HG03575 (cell line): ENCODE data around the gene TCERG1L.

Experiments
- ATAC-seq: cut with Tn5 transposase; IDR thresholded peaks from one replicate; pipeline ENCODE4 v1.9.1; 2021; ENCODE audit not compliant: unreplicated experiment, insufficient number of reproducible peaks, low FRiP score; ENCODE audit errors: extremely low read depth

TCERG1L gene

DNA sequence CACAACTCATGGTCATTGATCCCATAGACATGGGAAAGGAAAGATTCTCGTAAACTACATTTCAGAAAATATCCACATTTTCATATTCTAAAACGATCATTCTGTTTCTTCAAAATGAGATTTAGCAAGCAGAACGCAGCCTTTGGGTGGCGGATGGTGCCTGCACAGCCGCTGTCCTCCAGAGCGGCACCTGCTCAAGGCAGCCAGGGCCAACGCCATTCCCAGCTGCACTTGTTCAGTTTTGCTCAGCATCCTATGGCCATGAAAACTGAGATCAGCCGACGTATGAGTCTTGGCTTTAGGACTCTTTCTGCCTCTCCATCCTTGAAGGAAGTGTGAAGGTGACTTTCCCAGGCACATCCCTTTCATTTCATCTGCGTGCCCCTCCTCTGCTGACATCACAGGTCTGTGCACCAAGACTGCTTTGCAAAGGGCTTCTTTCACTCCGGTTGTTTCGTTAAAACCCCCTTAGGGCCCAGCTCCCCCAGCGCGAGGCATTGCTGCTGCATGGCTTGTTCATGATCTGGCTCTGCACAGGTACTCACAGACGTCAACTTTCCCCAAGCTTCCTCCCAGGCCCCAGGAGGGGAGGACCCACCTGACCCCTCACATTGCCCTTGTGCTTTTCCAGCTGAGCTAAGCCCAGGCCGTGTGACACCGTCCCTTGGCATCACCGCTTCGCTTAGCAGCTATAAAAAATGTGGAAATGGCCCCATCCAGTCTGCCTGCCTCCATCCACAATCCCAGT lies 37.2 kb downstream of the TCERG1L start:
- no peak for ATAC-seq

DNA sequence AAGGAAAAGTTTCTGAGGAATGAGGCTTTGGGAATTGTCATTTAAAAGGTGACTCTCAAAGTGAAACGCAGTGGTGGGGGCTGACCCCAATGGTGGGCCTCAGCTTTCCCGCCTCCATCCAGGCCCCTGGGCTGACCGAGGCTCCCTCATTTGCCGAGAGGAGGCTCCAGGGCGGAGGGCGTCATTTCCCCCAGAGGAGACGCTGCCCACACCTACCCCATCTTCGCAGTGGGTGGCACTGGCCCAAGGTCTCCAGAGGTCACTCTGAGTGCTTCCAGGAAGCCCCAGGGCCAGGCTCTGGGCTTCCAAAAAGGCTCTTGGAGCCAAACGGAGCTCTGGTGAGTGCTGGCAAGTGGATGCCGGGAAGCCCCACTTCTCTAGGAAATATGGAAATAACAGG lies 38.0 kb downstream of the TCERG1L start:
- ATAC-seq = no peak

DNA sequence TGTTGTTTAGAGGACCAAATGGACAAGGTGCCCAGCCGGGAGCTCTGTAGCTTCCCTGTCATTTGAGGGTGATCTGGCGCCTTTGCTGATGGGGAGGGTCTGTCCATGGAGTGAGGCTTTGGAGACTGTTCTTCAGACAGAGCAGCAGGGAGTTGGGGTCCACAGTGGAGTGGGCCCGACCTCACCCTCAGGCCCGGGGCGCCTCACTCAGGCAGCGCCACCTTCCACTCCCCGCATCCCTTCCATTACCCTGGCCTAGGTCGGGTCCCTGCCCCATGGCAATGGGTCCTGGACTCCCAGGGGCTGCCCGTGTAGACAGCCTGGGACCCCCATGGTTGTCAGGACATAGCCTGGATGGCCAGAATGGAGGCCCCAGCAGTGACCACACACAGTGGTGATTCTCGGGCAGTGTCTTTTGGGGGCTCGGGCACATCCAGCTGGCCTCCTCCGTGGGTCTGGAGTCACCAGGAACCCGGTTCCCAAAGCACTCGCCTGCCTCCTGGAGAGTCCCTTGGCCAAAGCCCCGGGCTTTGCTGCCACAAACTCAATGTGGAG lies 38.5 kb downstream of the TCERG1L start:
- no peak for ATAC-seq

DNA sequence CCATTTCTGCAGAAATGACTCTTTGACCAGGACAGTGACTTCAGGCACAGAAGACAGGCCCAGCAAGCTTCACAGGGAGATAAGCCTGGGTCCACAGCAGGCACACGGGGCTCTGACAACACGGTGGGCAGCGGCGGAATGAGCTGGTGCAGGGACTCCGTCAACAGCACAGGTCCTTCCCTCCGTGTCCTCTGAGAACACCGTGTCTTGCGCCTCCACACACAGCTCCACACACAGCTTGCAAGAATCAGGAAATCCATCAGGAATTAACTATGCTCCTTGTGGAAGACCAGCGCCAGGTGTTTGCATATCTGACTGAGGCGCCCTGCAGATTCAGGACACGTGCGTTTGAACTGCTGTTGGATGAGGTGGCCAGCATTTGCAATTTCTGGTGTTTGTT lies 39.6 kb downstream of the TCERG1L start:
- no peak for ATAC-seq

DNA sequence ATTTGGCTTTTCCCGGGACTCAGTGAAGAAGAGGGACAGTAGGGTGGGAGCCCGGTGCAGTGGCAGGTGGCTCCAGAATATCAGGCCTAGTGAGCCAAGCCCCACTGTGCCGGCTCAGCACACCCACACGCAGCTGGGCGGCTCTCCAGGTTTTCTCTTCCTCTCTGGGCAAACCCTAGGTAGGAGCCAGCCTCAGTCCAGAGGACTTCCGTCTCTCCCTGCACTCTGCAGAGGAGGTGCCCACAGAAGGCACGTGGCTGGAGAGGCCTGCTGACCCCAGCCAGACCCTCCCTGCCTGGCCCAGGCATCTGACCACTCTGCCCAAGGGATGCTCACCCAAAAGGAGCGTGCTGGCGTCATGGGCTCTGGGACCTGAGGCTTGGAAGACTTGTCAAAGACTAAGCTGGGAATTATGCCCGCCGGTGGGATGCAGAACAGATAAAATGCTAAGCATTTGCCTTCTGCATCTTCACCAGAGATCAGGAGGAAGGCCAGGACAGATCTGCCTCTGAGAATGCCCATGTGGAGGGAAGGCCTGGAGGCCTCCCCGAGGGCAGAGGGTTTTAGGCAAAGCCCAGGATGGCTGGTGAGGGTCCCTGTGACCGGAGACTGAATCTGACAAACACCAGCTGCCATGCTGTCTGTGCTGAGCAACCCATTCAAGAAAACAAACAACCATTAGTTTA lies 40.2 kb downstream of the TCERG1L start:
- ATAC-seq = no peak

DNA sequence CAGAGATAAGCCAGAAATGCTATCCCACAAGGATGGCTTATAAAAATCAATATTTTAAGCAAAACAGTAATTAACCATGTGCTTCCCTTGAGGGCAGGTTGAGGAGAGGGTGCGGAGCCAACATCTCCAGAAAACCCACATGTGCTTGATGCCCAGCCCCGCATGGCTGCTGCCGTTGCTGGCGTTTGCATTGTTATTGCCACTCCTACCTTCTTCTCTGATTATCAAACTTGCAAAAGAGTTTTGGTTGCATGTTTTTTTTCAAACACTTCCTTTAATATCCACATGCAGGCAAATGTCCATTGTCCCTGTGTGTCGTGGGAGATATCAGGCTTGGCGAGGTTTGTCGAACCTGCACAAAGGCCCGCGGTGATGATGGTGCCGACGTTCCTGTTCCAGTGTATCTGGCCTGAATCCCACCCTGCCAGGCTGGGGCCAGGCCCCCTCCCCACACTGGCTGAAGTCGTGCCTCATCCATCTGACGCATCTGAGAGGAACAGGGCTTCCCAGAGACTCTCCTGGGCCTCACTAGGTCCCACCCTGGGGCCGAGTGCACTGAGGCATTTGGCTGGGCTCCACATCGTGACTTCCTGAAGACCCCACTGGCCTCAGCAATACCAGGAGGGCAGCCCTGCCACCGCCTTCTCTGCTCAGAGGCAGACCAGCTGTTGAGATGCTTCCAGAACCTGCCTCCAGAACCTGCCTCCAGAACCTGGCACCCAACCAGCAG lies 40.9 kb downstream of the TCERG1L start:
- ATAC-seq = no peak

DNA sequence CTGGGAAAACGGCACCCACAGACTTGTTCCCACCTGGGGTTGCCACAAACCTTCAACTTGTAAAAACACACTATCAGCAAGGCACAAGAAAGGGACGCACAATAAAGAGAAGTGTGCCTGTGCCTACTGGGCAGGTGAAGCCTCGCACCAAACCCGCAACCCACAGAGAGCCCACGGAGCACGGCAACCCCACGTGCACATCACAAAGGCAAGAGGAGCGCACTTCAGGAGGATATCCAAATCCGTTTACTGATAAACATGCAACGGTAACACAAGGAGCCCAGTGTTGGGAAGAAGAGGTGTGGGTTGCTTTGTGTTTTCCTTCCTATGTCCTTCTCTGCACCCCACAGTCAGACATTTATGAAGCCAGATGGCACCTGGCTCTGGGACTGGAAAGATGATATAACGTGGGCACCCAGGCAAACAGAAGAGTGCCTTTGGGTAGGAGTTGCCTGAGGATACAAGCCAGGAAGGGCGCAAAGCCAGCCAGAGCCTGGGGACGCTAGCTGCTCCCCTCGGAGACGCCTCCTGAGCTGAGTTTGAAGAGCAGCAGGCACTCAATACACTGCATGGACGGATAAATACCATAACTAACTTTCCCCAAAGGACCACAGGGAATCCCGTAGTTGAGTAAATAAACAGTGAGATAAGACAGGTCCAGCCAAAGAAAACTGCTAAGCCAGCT lies 41.6 kb downstream of the TCERG1L start:
- ATAC-seq = no peak

DNA sequence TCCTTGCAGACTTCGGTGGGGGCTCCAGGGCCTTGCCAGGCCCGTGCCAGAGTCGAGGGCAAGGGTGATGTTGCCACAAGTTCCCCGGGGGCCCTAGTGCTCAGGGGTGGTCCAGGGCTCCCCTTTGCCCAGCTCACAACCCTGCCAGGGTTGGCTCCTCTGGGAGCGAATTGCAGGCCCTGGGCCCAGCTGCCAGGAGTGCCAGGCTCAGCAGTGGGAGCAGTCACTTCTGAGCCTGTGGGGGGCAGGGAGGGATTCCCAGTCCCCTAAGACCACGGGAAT lies 43.8 kb downstream of the TCERG1L start:
- ATAC-seq = no peak

DNA sequence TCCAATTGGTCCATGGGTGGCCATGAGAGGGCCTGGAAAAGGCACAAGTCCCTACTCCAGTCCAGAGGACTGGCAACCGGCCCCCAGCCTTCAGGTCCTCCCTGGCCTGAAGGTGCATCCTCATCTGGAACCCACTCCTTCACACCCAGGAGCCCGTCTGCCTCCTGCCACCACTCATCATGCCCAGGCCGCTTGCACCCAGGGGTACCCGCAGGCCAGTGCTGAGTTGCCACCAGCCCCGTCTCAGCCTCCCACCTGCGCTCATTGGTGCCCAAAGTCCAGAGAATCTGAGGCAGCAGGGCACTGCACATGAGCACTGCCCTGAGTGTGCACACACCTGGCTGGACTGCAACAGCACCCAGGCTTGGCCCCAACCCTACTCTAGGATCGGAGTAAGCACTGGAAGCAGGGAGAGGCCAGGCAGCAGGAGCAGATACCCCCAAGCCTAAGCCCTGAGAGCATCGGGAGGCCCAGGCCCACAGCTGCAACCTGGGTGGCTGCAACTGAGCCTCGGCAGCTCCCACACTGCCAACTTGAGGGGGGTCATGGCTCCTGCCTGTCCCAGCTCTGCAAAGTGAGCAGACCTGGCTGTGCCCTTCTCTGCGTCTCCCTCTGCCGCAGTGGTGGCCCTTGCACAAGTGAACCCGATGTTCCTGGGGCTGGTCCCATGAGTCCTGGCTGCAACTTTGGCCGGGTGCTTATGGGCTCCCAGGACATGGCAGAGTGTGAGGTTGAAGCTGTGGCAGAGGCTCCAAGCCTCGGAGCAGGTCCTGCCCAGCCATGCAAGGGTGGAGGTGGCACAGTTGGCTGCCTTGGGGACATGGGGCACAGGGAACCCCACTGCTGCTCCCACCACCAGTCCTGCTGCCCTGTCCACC lies 44.3 kb downstream of the TCERG1L start:
- ATAC-seq = no peak

DNA sequence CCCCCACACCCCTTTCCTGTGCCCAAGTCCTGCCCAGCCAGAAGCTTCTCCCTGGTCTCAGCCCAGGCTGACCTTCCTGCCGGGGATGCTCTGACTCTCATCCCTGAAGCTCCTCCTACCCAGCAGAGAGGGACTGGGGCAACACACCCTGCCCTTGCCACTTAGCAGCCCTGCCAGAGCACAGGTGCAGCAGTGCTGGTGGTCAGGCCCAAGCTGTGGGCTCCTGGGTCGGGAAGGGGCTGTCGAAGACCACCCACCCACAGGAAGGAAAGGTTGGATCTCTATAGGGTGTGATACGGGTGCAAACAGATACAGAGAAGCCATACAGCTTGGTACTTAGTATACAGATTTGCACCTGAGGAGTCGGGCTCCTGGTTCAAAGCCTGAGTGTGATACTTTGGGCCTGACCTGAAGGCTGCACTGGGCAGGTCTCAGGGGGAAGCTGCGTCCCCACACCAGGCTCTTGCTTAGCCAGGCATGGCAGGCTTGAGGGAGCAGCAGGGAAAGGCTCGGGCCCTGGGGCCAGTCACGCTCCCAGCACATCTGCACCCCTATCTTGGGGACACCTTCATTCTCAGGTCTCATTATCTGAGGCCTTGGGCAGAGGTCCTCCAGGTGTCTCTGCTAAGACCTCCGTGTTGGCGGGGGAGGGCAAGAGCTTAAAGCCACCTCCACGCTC lies 47.3 kb downstream of the TCERG1L start:
- no peak for ATAC-seq

DNA sequence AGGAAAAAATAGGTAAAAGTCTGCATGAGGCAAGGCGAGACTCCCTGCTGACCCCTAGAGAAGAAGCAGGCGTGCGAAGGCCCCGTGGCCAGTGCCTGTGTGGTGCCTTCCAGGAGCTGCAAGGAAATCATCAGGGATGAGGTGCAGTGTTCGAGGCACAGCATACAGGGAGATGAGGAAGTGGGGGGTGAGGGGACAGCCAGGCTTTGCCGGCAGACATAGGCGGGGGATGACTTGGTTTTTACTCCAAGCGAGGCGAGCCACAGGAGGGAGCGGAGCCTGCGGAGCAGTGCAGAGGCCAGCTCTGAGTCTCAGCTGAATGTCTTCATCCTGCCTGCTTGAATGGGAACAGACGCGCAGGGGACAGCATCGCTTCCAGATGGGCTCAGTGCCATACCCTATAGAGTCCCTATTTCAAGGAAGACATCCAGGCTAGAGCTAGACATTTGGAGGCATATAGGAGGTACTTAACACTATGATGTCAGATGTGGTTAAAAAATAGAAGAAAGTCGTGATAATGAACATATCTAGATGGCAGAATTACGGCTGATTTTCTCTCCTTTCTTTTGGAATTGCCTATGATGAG lies 49.5 kb downstream of the TCERG1L start:
- no peak for ATAC-seq

DNA sequence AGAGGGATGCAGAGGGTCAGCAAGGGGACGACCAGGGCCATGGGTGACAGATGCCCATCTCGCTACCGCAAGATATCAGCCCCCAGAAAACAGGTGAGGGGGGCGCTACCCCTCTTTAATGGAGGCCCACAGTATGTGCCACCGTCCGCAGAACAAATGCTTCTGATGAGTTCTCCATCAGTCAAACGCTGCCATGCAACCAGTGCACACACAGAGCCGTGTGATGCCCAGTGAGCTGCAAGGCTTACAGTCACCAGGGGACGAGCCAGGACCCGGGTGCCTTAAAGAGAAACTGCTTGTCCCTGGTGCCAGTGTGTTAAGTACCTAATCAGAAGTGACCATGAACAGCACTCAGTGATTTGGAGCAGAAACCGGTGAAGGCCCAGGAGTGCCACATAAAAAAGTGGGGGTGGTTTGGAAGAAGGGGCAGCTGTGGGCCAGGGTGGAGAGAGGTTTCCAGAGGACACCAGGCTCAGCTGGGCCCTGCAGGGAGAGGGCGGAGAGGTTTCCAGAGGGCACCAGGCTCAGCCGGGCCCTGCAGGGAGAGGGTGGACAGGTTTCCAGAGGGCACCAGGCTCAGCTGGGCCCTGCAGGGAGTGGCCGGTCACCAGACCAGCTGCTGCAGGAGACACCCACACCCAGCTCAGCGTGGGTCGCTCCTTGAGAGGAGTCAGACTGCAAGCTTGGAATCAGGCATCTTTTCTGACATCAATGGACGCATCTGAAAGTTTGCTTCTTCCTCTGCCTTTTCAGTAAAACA lies 50.9 kb downstream of the TCERG1L start:
- ATAC-seq = no peak

DNA sequence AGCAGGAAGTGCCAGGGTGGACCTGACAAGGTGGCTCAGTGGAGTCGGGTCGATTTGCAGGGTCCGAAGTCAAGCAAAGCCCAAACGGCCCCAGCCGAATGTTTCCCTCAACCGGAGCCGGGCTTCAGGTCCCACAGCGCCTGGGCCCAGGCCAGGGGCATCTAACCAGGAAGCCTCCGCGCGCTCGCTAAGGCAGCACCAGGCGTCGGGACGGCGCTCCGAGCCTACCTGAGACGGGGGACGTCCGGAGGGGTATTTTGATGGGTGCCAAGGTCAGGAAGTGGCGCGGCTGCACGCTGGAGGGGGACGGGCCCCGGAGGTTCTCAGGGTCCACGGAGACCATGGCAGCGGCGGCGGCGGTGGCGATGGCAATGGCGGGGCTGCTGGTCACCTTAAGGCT lies 51.5 kb downstream of the TCERG1L start:
- ATAC-seq = no peak

DNA sequence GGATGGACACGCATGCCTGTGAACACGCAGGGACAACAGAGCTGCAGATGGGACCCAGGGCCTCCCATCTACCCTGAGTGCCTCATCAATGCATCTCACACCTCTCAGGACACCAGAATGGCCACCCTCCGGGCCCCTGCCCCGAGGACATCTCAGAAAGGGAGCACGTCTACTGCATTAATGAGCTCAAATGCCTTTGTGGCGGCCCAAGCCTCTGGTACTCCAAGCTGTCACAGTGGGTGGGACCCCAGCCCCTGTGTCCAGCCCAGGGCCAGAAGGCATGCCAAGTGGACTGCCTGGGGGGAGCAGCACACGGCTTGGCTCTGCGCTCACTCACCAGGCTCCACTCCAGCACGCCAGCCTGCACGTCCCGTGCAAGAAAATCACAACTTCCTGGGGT lies 52.0 kb downstream of the TCERG1L start:
- no peak for ATAC-seq

DNA sequence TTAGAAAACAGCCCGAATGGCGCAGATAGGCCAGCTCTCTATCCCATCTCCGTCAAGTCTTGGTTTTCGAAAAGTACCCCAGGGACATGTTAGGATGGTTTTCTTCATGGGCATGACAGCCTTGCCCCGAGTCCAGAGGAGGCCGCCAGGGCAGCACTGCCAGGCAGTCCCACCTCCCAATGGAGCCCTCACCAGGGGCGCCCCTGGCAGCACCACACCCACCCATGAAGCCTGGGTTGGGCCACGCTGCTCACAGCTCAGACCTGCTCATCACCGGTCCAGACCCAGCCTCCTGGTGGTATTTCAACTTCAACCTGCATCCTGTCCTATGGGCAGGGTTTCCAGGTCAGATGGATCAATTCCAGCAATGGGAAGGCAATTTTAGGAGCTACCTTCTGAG lies 53.3 kb downstream of the TCERG1L start:
- ATAC-seq = no peak

DNA sequence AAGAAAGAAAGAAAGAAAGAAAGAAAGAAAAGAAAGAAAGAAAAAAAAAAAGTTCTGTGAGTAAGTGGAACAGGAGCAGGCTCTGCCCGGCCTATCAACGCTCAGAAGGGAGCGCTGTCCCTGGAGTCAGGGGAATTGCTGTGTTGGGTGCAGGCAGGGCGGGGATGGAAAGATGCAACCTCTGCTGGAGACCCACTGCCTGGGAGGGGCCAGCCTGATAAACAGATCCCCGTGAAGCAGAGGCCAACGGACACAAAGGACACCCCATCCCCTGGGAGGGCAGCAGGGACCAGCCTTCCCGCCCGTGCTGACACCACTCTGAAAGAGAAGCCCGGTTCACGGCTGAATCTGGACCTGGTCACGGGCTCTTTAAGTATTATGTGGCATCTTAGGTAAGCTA lies 54.5 kb downstream of the TCERG1L start:
- no peak for ATAC-seq

DNA sequence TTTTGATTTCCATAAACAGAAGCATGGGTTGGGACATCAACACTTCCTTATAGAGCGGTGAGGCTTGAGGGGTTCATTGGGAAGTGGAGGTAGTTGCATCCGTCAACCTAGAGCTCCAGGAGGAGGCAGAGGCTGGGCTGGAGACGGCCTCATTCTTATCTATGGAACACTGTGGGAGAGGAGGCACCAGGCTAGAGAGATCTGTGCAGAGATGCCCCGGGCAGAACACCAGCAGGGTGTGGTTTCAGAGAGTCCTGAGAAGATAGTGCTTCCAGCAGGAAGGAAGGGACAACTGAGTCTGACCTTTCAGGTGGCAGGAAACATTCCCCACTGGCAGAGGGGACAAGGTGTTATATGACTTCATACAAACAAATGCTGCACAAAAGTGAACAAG lies 56.7 kb downstream of the TCERG1L start:
- no peak for ATAC-seq
